Measurements from ENCODE around the gene FMN2.

The FMN2 gene

GRCh38 chr1:240385985-240386978, 294.6 kb downstream of the FMN2 start:
- Histone ChIP-seq H3K36me3 (no peaks in the 10 kb centered on the region), H3K27me3 (no peaks in the 10 kb centered on the region), H3K4me2 (no peak overlapping the region), H3K4me3 (no peak overlapping the region), H3K27ac (no peak overlapping the region), H4K20me1 (no peaks in the 10 kb centered on the region), H3K9me3 (replicated peaks in 1 of 11) (peaks cover 14 to 18% (median 17%) of the 10 kb centered on the region in 11 experiments), H3K9ac (no peak overlapping the region), H3K4me1 (no peaks in the 10 kb centered on the region; a peak in 1 of 20 replicates)
- TF ChIP-seq Cebpa-rat (IDR thresholded peaks at IDR 0.05): 0 out of 22 replicates have a peak, but pooled peaks of 2 of the 11 experiments have one; percentile 21 to 37

GRCh38 chr1:240387051-240387450, 295.4 kb downstream of the FMN2 start:
- Histone ChIP-seq H3K4me2 (no peak overlapping the region), H4K20me1 (no peaks in the 10 kb centered on the region), H3K4me3 (no peak overlapping the region), H3K9me3 (replicated peaks in 1 of 11) (peaks cover 6 to 11% (median 9%) of the 10 kb centered on the region in 11 experiments), H3K36me3 (no peaks in the 10 kb centered on the region), H3K27ac (no peak overlapping the region), H3K4me1 (no peaks in the 10 kb centered on the region; a peak in 1 of 20 replicates), H3K9ac (no peak overlapping the region), H3K27me3 (no peaks in the 10 kb centered on the region)
- TF ChIP-seq Cebpa-rat (IDR thresholded peaks at IDR 0.05): no peak

- Histone ChIP-seq H3K9me3 (replicated peaks in 1 of 11) (peaks cover 6 to 25% (median 11%) of the 10 kb centered on the region in 11 experiments; a peak in 16 of 22 replicates), H3K27me3 (no peaks in the 10 kb centered on the region), H3K36me3 (no peaks in the 10 kb centered on the region), H3K9ac (no peak overlapping the region), H3K4me3 (no peak overlapping the region), H3K27ac (no peak overlapping the region), H3K4me2 (no peak overlapping the region), H3K4me1 (no peaks in the 10 kb centered on the region), H4K20me1 (no peaks in the 10 kb centered on the region)
- no peak for TF ChIP-seq Cebpa-rat (IDR thresholded peaks at IDR 0.05)
Measured at GRCh38 chr1:240391660-240392260, 300.1 kb downstream of the FMN2 start.

- no peaks in the 10 kb centered on the region for H3K27me3 ChIP-seq
- H4K20me1 ChIP-seq: no peaks in the 10 kb centered on the region
- no peak overlapping the region for H3K4me2 ChIP-seq
- H3K36me3 ChIP-seq: no peaks in the 10 kb centered on the region
- H3K9ac ChIP-seq: no peak overlapping the region
- peaks cover 6 to 25% (median 11%) of the 10 kb centered on the region in 11 experiments; a peak in 16 of 22 replicates for H3K9me3 ChIP-seq (replicated peaks in 1 of 11)
- H3K4me3 ChIP-seq: no peak overlapping the region
- H3K27ac ChIP-seq: no peak overlapping the region
- H3K4me1 ChIP-seq: no peaks in the 10 kb centered on the region
- no peak for TF ChIP-seq Cebpa-rat (IDR thresholded peaks at IDR 0.05)
Measured at GRCh38 chr1:240394353-240394752, 302.7 kb downstream of the FMN2 start.

- TF ChIP-seq Cebpa-rat (IDR thresholded peaks at IDR 0.05): no peak
- Histone ChIP-seq H3K4me2 (no peak overlapping the region), H3K9me3 (replicated peaks in 1 of 11) (peaks cover 6 to 25% (median 11%) of the 10 kb centered on the region in 11 experiments; a peak in 16 of 22 replicates), H3K4me1 (no peaks in the 10 kb centered on the region), H3K4me3 (no peak overlapping the region), H3K27me3 (no peaks in the 10 kb centered on the region), H3K27ac (no peak overlapping the region), H3K9ac (no peak overlapping the region), H4K20me1 (no peaks in the 10 kb centered on the region), H3K36me3 (no peaks in the 10 kb centered on the region)
Measured at GRCh38 chr1:240395336-240395735, 303.7 kb downstream of the FMN2 start.

GRCh38 chr1:240399381-240399780, 307.7 kb downstream of the FMN2 start:
- no peak overlapping the region for H3K4me3 ChIP-seq
- H3K4me2 ChIP-seq: no peak overlapping the region
- no peak overlapping the region for H3K9ac ChIP-seq
- H3K4me1 ChIP-seq: no peaks in the 10 kb centered on the region; a peak in 1 of 20 replicates
- H3K9me3 ChIP-seq (replicated peaks in 1 of 11): peaks cover 0 to 10% (median 2%) of the 10 kb centered on the region in 11 experiments; a peak in 5 of 22 replicates
- H3K36me3 ChIP-seq: no peaks in the 10 kb centered on the region
- no peaks in the 10 kb centered on the region for H3K27me3 ChIP-seq
- no peak for TF ChIP-seq Cebpa-rat (IDR thresholded peaks at IDR 0.05)
- H3K27ac ChIP-seq: no peak overlapping the region
- H4K20me1 ChIP-seq: no peaks in the 10 kb centered on the region

- Histone ChIP-seq H3K36me3 (no peaks in the 10 kb centered on the region), H3K9me3 (replicated peaks in 1 of 11) (no peaks in the 10 kb centered on the region), H4K20me1 (no peaks in the 10 kb centered on the region), H3K27me3 (no peaks in the 10 kb centered on the region), H3K4me3 (no peak overlapping the region), H3K4me1 (no peaks in the 10 kb centered on the region; a peak in 1 of 20 replicates), H3K9ac (no peak overlapping the region), H3K4me2 (0 out of 22 replicates have a peak overlapping the region, but pooled peaks of 1 of the 11 experiments have one; percentile 9), H3K27ac (no peak overlapping the region)
- no peak for TF ChIP-seq Cebpa-rat (IDR thresholded peaks at IDR 0.05)
Measured at GRCh38 chr1:240401731-240402130, 310.0 kb downstream of the FMN2 start.

- H3K36me3 ChIP-seq: no peaks in the 10 kb centered on the region
- TF ChIP-seq Cebpa-rat (IDR thresholded peaks at IDR 0.05): no peak
- no peaks in the 10 kb centered on the region for H3K9me3 ChIP-seq (replicated peaks in 1 of 11)
- H3K4me3 ChIP-seq: no peak overlapping the region
- H3K4me2 ChIP-seq: no peak overlapping the region
- H3K4me1 ChIP-seq: no peaks in the 10 kb centered on the region; a peak in 1 of 20 replicates
- no peak overlapping the region for H3K9ac ChIP-seq
- H3K27me3 ChIP-seq: no peaks in the 10 kb centered on the region
- no peaks in the 10 kb centered on the region for H4K20me1 ChIP-seq
- no peak overlapping the region for H3K27ac ChIP-seq
Measured at GRCh38 chr1:240402326-240402725, 310.6 kb downstream of the FMN2 start.

- Histone ChIP-seq H3K9ac (no peak overlapping the region), H4K20me1 (no peaks in the 10 kb centered on the region), H3K27me3 (no peaks in the 10 kb centered on the region), H3K27ac (no peak overlapping the region), H3K36me3 (no peaks in the 10 kb centered on the region), H3K4me2 (no peak overlapping the region), H3K9me3 (replicated peaks in 1 of 11) (no peaks in the 10 kb centered on the region), H3K4me1 (no peaks in the 10 kb centered on the region; a peak in 1 of 20 replicates), H3K4me3 (no peak overlapping the region)
- no peak for TF ChIP-seq Cebpa-rat (IDR thresholded peaks at IDR 0.05)
Measured at GRCh38 chr1:240404286-240404685, 312.6 kb downstream of the FMN2 start.

Measured in BLaER1 treated with 17β-estradiol and CSF1 and Interleukin-3, amounts not matched to agents 10 nM and 100 nM (cell line).